ENCODE data around the gene DUOX2.
"Not testable (repeated sequence)": the region's sequence is repeated elsewhere in the genome, so short reads cannot be mapped to it uniquely, and the experiment has no call there.

Gene DUOX2

GRCh38 chr15:45105586-45105985 lies 8.4 kb downstream of the DUOX2 start:
- no peak overlapping the region for H3K9ac ChIP-seq (ENCODE audit: low read depth, low read length)
- no peak overlapping the region for H3K4me2 ChIP-seq (ENCODE audit: low read length)
- no peaks in the 10 kb centered on the region for H3K36me3 ChIP-seq (ENCODE audit: insufficient read depth, low read length)
- no peaks in the 10 kb centered on the region for H3K9me3 ChIP-seq (replicated peaks; ENCODE audit: low read length)
- H3K4me3 ChIP-seq (ENCODE audit: low read length), result no peak overlapping the region
- H3K27me3 ChIP-seq (ENCODE audit: control insufficient read depth, insufficient read depth, low read length), result peaks cover 68% of the 10 kb centered on the region
- no peaks in the 10 kb centered on the region for H3K4me1 ChIP-seq (ENCODE audit: control insufficient read depth, insufficient read depth, low read length)

- peaks cover 64% of the 10 kb centered on the region for H3K27me3 ChIP-seq (ENCODE audit: control insufficient read depth, insufficient read depth, low read length)
- not testable (repeated sequence) for H3K36me3 ChIP-seq (ENCODE audit: insufficient read depth, low read length); H3K4me2 ChIP-seq (ENCODE audit: low read length); H3K4me1 ChIP-seq (ENCODE audit: control insufficient read depth, insufficient read depth, low read length); H3K9me3 ChIP-seq (replicated peaks; ENCODE audit: low read length); H3K9ac ChIP-seq (ENCODE audit: low read depth, low read length); H3K4me3 ChIP-seq (ENCODE audit: low read length)
These were observed 9.8 kb downstream of the DUOX2 start for GRCh38 chr15:45104170-45104569.

- Histone ChIP-seq H3K9me3 (replicated peaks; ENCODE audit: low read length) (no peaks in the 10 kb centered on the region), H3K4me1 (ENCODE audit: control insufficient read depth, insufficient read depth, low read length) (no peaks in the 10 kb centered on the region), H3K27me3 (ENCODE audit: control insufficient read depth, insufficient read depth, low read length) (peaks cover 62% of the 10 kb centered on the region), H3K9ac (ENCODE audit: low read depth, low read length) (no peak overlapping the region), H3K4me2 (ENCODE audit: low read length) (no peak overlapping the region), H3K36me3 (ENCODE audit: insufficient read depth, low read length) (no peaks in the 10 kb centered on the region), H3K4me3 (ENCODE audit: low read length) (no peak overlapping the region)
These were observed 11.7 kb downstream of the DUOX2 start for GRCh38 chr15:45102226-45102625.

GRCh38 chr15:45101749-45102148 lies 12.2 kb downstream of the DUOX2 start:
- Histone ChIP-seq H3K4me3 (ENCODE audit: low read length) (no peak overlapping the region), H3K4me1 (ENCODE audit: control insufficient read depth, insufficient read depth, low read length) (no peaks in the 10 kb centered on the region), H3K36me3 (ENCODE audit: insufficient read depth, low read length) (no peaks in the 10 kb centered on the region), H3K4me2 (ENCODE audit: low read length) (no peak overlapping the region), H3K9me3 (replicated peaks; ENCODE audit: low read length) (no peaks in the 10 kb centered on the region), H3K9ac (ENCODE audit: low read depth, low read length) (no peak overlapping the region), H3K27me3 (ENCODE audit: control insufficient read depth, insufficient read depth, low read length) (peaks cover 57% of the 10 kb centered on the region)

GRCh38 chr15:45100884-45101625 lies 12.9 kb downstream of the DUOX2 start:
- Histone ChIP-seq H3K4me2 (ENCODE audit: low read length) (no peak overlapping the region), H3K9ac (ENCODE audit: low read depth, low read length) (no peak overlapping the region), H3K4me1 (ENCODE audit: control insufficient read depth, insufficient read depth, low read length) (no peaks in the 10 kb centered on the region), H3K9me3 (replicated peaks; ENCODE audit: low read length) (no peaks in the 10 kb centered on the region), H3K4me3 (ENCODE audit: low read length) (no peak overlapping the region), H3K36me3 (ENCODE audit: insufficient read depth, low read length) (no peaks in the 10 kb centered on the region), H3K27me3 (ENCODE audit: control insufficient read depth, insufficient read depth, low read length) (peaks cover 50% of the 10 kb centered on the region)

- Histone ChIP-seq H3K9me3 (replicated peaks; ENCODE audit: low read length) (no peaks in the 10 kb centered on the region), H3K9ac (ENCODE audit: low read depth, low read length) (no peak overlapping the region), H3K4me3 (ENCODE audit: low read length) (no peak overlapping the region), H3K36me3 (ENCODE audit: insufficient read depth, low read length) (no peaks in the 10 kb centered on the region), H3K27me3 (ENCODE audit: control insufficient read depth, insufficient read depth, low read length) (peaks cover 39% of the 10 kb centered on the region), H3K4me2 (ENCODE audit: low read length) (no peak overlapping the region), H3K4me1 (ENCODE audit: control insufficient read depth, insufficient read depth, low read length) (no peaks in the 10 kb centered on the region)
These were observed 14.3 kb downstream of the DUOX2 start for GRCh38 chr15:45099549-45100165.

- Histone ChIP-seq H3K4me1 (ENCODE audit: control insufficient read depth, insufficient read depth, low read length) (no peaks in the 10 kb centered on the region), H3K36me3 (ENCODE audit: insufficient read depth, low read length) (no peaks in the 10 kb centered on the region), H3K4me2 (ENCODE audit: low read length) (no peak overlapping the region), H3K9me3 (replicated peaks; ENCODE audit: low read length) (no peaks in the 10 kb centered on the region), H3K27me3 (ENCODE audit: control insufficient read depth, insufficient read depth, low read length) (peaks cover 43% of the 10 kb centered on the region), H3K9ac (ENCODE audit: low read depth, low read length) (no peak overlapping the region), H3K4me3 (ENCODE audit: low read length) (no peak overlapping the region)
These were observed 16.5 kb downstream of the DUOX2 start for GRCh38 chr15:45097466-45097865.

GRCh38 chr15:45095661-45096060 lies 18.3 kb downstream of the DUOX2 start:
- Histone ChIP-seq H3K9ac (ENCODE audit: low read depth, low read length) (no peak overlapping the region), H3K36me3 (ENCODE audit: insufficient read depth, low read length) (no peaks in the 10 kb centered on the region), H3K27me3 (ENCODE audit: control insufficient read depth, insufficient read depth, low read length) (peaks cover 49% of the 10 kb centered on the region), H3K4me1 (ENCODE audit: control insufficient read depth, insufficient read depth, low read length) (no peaks in the 10 kb centered on the region), H3K9me3 (replicated peaks; ENCODE audit: low read length) (no peaks in the 10 kb centered on the region), H3K4me2 (ENCODE audit: low read length) (no peak overlapping the region), H3K4me3 (ENCODE audit: low read length) (no peak overlapping the region)

GRCh38 chr15:45094358-45094730 lies 19.6 kb downstream of the DUOX2 start:
- H3K9me3 ChIP-seq (replicated peaks; ENCODE audit: low read length), result no peaks in the 10 kb centered on the region
- H3K4me3 ChIP-seq (ENCODE audit: low read length), result no peak overlapping the region
- no peak overlapping the region for H3K9ac ChIP-seq (ENCODE audit: low read depth, low read length)
- peaks cover 47% of the 10 kb centered on the region for H3K27me3 ChIP-seq (ENCODE audit: control insufficient read depth, insufficient read depth, low read length)
- no peaks in the 10 kb centered on the region for H3K36me3 ChIP-seq (ENCODE audit: insufficient read depth, low read length)
- H3K4me2 ChIP-seq (ENCODE audit: low read length), result no peak overlapping the region
- no peaks in the 10 kb centered on the region for H3K4me1 ChIP-seq (ENCODE audit: control insufficient read depth, insufficient read depth, low read length)

- no peaks in the 10 kb centered on the region for H3K4me1 ChIP-seq (ENCODE audit: control insufficient read depth, insufficient read depth, low read length)
- no peaks in the 10 kb centered on the region for H3K36me3 ChIP-seq (ENCODE audit: insufficient read depth, low read length)
- no peaks in the 10 kb centered on the region for H3K9me3 ChIP-seq (replicated peaks; ENCODE audit: low read length)
- no peak overlapping the region for H3K9ac ChIP-seq (ENCODE audit: low read depth, low read length)
- peaks cover 53% of the 10 kb centered on the region for H3K27me3 ChIP-seq (ENCODE audit: control insufficient read depth, insufficient read depth, low read length)
- H3K4me2 ChIP-seq (ENCODE audit: low read length), result no peak overlapping the region
- H3K4me3 ChIP-seq (ENCODE audit: low read length), result no peak overlapping the region
These were observed 20.2 kb downstream of the DUOX2 start for GRCh38 chr15:45093622-45094357.

- no peak overlapping the region for H3K4me2 ChIP-seq (ENCODE audit: low read length)
- no peaks in the 10 kb centered on the region for H3K36me3 ChIP-seq (ENCODE audit: insufficient read depth, low read length)
- H3K27me3 ChIP-seq (ENCODE audit: control insufficient read depth, insufficient read depth, low read length), result peaks cover 50% of the 10 kb centered on the region
- no peak overlapping the region for H3K4me3 ChIP-seq (ENCODE audit: low read length)
- H3K9me3 ChIP-seq (replicated peaks; ENCODE audit: low read length), result no peaks in the 10 kb centered on the region
- no peak overlapping the region for H3K9ac ChIP-seq (ENCODE audit: low read depth, low read length)
- no peaks in the 10 kb centered on the region for H3K4me1 ChIP-seq (ENCODE audit: control insufficient read depth, insufficient read depth, low read length)
These were observed 21.0 kb downstream of the DUOX2 start for GRCh38 chr15:45093013-45093412.

Measured in skeletal muscle satellite cell (primary cell).